PFSK-1 (cell line): ENCODE data around the gene DLX1.
A peak's percentile ranks its signal among the peaks of the same experiment; 100 is the strongest.

ENCODE experiments used
- FOXP2 ChIP-seq: optimal IDR thresholded peaks from 2 replicates; pipeline ENCODE3; 2011; ENCODE audit warnings: borderline replicate concordance, control low read depth, inconsistent platforms; ENCODE audit not compliant: insufficient read depth; ENCODE audit errors: extremely low read length, extremely low read depth
- POLR2AphosphoS5 ChIP-seq: IDR thresholded peaks from 2 replicates; pipeline ENCODE4 v1.6.1; 2012; ENCODE audit warnings: low read depth, mild to moderate bottlenecking, control low read depth, low read length, moderate library complexity
- SIN3A ChIP-seq: IDR thresholded peaks from 2 replicates; pipeline ENCODE4 v1.6.1; 2012; ENCODE audit warnings: mild to moderate bottlenecking, low read length, moderate library complexity, borderline replicate concordance; ENCODE audit not compliant: insufficient read depth
- TAF1 ChIP-seq: IDR thresholded peaks from 2 replicates; pipeline ENCODE4 v1.6.1; 2012; ENCODE audit warnings: low read length, control low read depth, borderline replicate concordance; ENCODE audit not compliant: insufficient read depth
- TF ChIP-seq, protein P1 (sequence below), 2 experiments: IDR thresholded peaks; 2 replicates each; pipeline versions ENCODE4 v1.6.1 to v1.8.0; 2011 to 2012; ENCODE audit warnings: low read depth in 2 of 2, low read length in 2 of 2, control low read depth in 1 of 2, inconsistent platforms in 1 of 2, mild to moderate bottlenecking in 1 of 2, moderate library complexity in 1 of 2; ENCODE audit not compliant: insufficient read depth in 1 of 2

Gene DLX1

DNA sequence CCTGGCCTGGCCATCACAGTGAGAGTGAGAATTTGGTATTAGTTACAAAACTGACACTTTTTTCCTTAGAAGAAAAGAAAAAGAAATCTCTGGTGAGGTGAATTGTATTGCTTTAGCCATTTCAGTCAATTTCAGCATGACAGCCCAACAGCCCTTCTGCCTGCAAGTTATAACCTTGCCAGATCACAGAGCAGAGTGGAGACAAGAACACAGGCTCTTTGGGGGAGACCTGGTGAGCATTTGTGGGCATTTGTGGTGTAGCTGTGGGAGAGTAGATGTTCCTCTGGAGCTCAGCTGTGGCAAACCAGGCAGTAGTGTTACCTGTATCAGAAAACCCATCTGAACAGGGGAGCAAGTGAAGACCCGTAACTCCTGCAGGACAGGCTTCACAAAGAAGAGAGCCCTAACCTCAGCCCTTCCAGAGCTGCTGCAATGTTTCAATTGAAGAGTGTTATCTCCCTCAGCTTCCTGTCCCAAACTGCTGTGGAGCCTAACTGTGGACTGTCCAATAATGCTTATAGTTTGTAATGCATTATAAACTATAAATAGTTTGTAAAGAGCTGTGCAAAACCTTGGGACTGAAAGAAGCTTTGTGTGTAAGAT lies 22.8 kb upstream of the DLX1 start:
- TF ChIP-seq POLR2AphosphoS5 (no peak), TAF1 (no peak), SIN3A (no peak)
- TF ChIP-seq, protein P1, sequence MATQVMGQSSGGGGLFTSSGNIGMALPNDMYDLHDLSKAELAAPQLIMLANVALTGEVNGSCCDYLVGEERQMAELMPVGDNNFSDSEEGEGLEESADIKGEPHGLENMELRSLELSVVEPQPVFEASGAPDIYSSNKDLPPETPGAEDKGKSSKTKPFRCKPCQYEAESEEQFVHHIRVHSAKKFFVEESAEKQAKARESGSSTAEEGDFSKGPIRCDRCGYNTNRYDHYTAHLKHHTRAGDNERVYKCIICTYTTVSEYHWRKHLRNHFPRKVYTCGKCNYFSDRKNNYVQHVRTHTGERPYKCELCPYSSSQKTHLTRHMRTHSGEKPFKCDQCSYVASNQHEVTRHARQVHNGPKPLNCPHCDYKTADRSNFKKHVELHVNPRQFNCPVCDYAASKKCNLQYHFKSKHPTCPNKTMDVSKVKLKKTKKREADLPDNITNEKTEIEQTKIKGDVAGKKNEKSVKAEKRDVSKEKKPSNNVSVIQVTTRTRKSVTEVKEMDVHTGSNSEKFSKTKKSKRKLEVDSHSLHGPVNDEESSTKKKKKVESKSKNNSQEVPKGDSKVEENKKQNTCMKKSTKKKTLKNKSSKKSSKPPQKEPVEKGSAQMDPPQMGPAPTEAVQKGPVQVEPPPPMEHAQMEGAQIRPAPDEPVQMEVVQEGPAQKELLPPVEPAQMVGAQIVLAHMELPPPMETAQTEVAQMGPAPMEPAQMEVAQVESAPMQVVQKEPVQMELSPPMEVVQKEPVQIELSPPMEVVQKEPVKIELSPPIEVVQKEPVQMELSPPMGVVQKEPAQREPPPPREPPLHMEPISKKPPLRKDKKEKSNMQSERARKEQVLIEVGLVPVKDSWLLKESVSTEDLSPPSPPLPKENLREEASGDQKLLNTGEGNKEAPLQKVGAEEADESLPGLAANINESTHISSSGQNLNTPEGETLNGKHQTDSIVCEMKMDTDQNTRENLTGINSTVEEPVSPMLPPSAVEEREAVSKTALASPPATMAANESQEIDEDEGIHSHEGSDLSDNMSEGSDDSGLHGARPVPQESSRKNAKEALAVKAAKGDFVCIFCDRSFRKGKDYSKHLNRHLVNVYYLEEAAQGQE (IDR thresholded peaks at IDR 0.05; ENCODE audit: insufficient read depth in 1 of 2, low read depth in 2 of 2, low read length in 2 of 2), result no peak

DNA sequence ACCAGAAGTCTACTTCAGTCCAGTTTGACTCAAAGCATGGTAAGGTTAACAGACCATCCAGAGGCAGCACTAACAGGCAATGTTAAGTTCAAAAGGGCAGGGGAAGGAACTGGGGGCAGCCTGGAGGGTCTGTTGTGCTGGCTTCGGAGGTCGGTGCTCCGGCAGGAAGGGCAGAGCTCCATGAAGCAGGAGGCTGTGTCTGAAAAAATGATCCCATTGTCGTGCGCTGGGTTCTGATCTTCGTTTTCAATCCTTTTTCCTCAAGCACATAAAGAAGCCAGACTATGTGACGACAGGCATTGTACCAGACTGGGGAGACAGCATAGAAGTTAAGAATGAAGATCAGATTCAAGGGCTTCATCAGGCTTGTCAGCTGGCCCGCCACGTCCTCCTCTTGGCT lies 21.9 kb upstream of the DLX1 start:
- TF ChIP-seq FOXP2 (no peak), SIN3A (no peak)

DNA sequence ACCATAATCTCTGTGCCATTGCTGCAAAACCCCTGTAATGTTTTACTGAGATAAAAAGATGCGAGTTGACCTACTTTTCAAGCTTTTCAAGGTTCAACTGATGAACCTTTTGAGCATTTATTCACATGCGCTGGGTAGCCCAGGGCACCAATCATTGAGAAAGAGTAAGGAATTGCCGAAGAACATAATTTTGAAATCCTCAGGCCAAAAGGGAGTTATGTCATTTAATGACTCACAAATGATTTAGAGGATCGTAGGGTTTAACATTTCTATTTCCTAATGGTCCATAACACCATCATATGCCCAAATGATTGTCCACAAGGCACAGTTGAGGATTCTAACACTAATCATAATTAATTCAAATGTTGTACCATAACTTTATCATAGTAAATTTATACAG lies 20.2 kb upstream of the DLX1 start:
- TF ChIP-seq FOXP2, result no peak
- TF ChIP-seq POLR2AphosphoS5, result no peak
- no peak for TF ChIP-seq SIN3A
- TF ChIP-seq, protein P1 (IDR thresholded peaks at IDR 0.05; ENCODE audit: insufficient read depth in 1 of 2, low read depth in 2 of 2, low read length in 2 of 2), result no peak
- TF ChIP-seq TAF1, result no peak

DNA sequence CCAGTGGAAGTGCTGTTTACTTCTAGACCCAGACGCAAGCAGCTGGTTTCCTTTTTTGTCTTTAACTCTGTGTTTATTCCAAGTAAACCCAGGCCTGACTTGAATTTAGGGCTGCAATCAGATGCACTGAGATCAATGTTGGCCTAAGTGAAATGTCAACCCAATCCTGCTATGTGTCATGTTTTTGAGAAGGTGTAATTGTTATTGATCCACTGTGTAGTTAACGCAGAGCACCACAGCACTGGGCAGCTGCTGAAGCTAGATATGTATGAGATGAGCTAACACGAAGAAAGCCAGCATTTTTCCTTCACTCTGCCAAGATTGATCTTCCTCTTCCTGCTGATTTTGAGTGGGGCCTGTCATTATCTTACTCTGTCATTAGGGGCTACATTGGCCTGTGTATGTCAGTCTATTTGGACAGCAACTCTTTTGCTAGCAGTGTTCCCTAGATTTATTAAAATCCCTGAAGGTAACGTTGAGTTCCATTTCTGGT lies 18.9 kb upstream of the DLX1 start:
- TF ChIP-seq, protein P1 (IDR thresholded peaks at IDR 0.05; ENCODE audit: insufficient read depth in 1 of 2, low read depth in 2 of 2, low read length in 2 of 2), result peak in 1 of 2 experiments; percentile 41; a peak in 1 of 4 replicates
- no peak for TF ChIP-seq FOXP2

DNA sequence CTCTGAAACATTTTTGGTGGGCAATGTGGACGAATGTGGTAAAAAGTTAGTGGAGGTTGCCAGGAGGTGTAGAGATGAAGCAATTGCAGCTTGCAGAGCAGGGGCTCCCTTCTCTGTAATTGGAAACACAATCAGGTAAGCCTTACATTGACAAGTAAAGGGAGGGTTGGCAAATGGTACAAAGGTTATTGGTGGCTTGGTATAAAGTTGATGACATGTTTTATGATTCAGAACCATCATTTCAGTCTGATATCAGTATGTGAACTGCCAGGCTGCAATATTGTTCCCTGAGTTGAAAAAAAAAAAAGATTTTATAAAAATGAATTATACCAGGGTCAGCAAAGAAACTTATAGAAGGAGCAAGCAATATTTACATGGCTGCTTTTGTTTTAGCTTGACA lies 14.4 kb upstream of the DLX1 start:
- TF ChIP-seq TAF1 (no peak), FOXP2 (no peak)
- TF ChIP-seq, protein P1 (IDR thresholded peaks at IDR 0.05; ENCODE audit: insufficient read depth in 1 of 2, low read depth in 2 of 2, low read length in 2 of 2), result no peak

DNA sequence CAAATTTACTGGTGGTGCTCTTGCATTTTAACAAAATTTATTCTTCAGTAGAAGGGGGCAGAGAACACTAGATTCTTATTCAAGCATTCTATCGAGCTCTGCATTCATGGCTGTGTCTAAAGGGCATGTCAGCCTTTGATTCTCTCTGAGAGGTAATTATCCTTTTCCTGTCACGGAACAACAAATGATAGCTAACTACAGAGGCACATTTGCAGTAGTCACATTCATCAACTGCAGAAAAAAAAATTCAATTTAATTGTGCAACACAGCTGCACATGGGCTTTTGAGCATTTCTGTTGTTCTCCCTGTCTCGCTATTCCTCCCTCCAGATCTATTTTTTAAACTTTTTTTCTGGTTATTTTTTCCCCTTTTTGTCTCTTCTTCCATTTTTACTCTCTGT lies 13.0 kb upstream of the DLX1 start:
- TF ChIP-seq FOXP2, result no peak
- TF ChIP-seq TAF1, result no peak
- TF ChIP-seq POLR2AphosphoS5, result no peak
- TF ChIP-seq, protein P1 (IDR thresholded peaks at IDR 0.05; ENCODE audit: insufficient read depth in 1 of 2, low read depth in 2 of 2, low read length in 2 of 2), result no peak
- TF ChIP-seq SIN3A, result no peak
